H1 (cell line): ENCODE results near the gene AVL9. TPM values are rescaled to one million over a fixed set of nuclear protein-coding genes. Genes with fewer than 3 reads are reported as not detected.

Source experiments
- CTCF ChIA-PET: fragments of 300-600 bp; sonication (Branson Sonifier 250); formaldehyde crosslinking; loops from one replicate; lab custom pipeline; 2021; ENCODE audit not compliant: partially characterized antibody; lab: Charles Lee
- POLR2A ChIA-PET: fragments of 300-600 bp; sonication (Branson Sonifier 250); formaldehyde crosslinking; loops from one replicate; lab custom pipeline; 2021; ENCODE audit warnings: inconsistent platforms; ENCODE audit not compliant: partially characterized antibody; lab: Charles Lee
- DNase-seq, 2 experiments: peaks; one replicate each; pipeline versions ENCODE4 v3.0.0 to v3.0.0-alpha.2; 2010 to 2022; ENCODE audit warnings: low spot score in 2 of 2, low read depth in 1 of 2, mixed read lengths in 1 of 2
- FAIRE-seq: peaks from 2 replicates; lab custom pipeline; 2011; peaks lifted over from hg19 to GRCh38; lab: Jason Lieb, UNC
- H2AFZ ChIP-seq: 2 replicates; pipeline ENCODE4 v1.8.1; 2012; ENCODE audit warnings: low read length, inconsistent platforms
- H2AK5ac ChIP-seq: 2 replicates; pipeline ENCODE4 v1.6.1; 2013; ENCODE audit warnings: low read depth, low read length
- H2BK120ac ChIP-seq: replicated peaks from 2 replicates; pipeline ENCODE3; 2013; ENCODE audit warnings: low read depth, low read length, inconsistent platforms
- H2BK12ac ChIP-seq: 2 replicates; pipeline ENCODE4 v1.6.1; 2013; ENCODE audit warnings: low read depth, low read length
- H2BK15ac ChIP-seq: 2 replicates; pipeline ENCODE4 v1.6.1; 2013; ENCODE audit warnings: low read length
- H2BK20ac ChIP-seq: 2 replicates; pipeline ENCODE4 v1.6.1; 2013; ENCODE audit warnings: low read length
- H2BK5ac ChIP-seq: 2 replicates; pipeline ENCODE4 v1.6.1; 2013; ENCODE audit warnings: low read depth, low read length
- H3K14ac ChIP-seq: 2 replicates; pipeline ENCODE4 v1.6.1; 2013; ENCODE audit warnings: inconsistent platforms; ENCODE audit not compliant: insufficient read length
- H3K18ac ChIP-seq: 2 replicates; pipeline ENCODE4 v1.6.1; 2013; ENCODE audit warnings: low read length; ENCODE audit errors: extremely low read depth
- H3K23ac ChIP-seq: 2 replicates; pipeline ENCODE4 v1.6.1; 2013; ENCODE audit warnings: inconsistent platforms; ENCODE audit not compliant: insufficient read length
- H3K23me2 ChIP-seq: 2 replicates; pipeline ENCODE4 v1.6.1; 2013; ENCODE audit warnings: low read depth, low read length
- H3K27ac ChIP-seq: 2 replicates; pipeline ENCODE4 v1.6.1; 2011; ENCODE audit warnings: low read depth, low read length, inconsistent platforms
- H3K27me3 ChIP-seq, 4 experiments: replicated peaks in 1 of 4; 1 replicate in 1 of 4; 2 replicates in 3 of 4; pipeline versions ENCODE4 v1.6.1 to v1.8.1; 2011 to 2013; ENCODE audit warnings: low read length in 3 of 4, mild to moderate bottlenecking in 3 of 4, inconsistent platforms in 2 of 4, mixed read lengths in 2 of 4, moderate library complexity in 1 of 4; ENCODE audit not compliant: control insufficient read depth in 3 of 4, insufficient read depth in 3 of 4; ENCODE audit errors: extremely low read depth in 1 of 4
- H3K36me3 ChIP-seq, 4 experiments: 2 replicates each; pipeline versions ENCODE4 v1.6.1 to v1.8.1; 2011 to 2013; ENCODE audit warnings: mild to moderate bottlenecking in 4 of 4, low read length in 3 of 4, moderate library complexity in 2 of 4, control low read depth in 1 of 4, inconsistent platforms in 1 of 4; ENCODE audit not compliant: insufficient read depth in 4 of 4, control insufficient read depth in 2 of 4
- H3K4ac ChIP-seq: replicated peaks from 2 replicates; pipeline ENCODE3; 2013; ENCODE audit warnings: low read length, low read depth, mixed read lengths, inconsistent platforms; ENCODE audit not compliant: insufficient read length
- H3K4me1 ChIP-seq, 4 experiments: replicated peaks in 1 of 4; 1 replicate in 1 of 4; 2 replicates in 3 of 4; pipeline versions ENCODE4 v1.6.1 to v1.8.1; 2011 to 2013; ENCODE audit warnings: low read length in 3 of 4, inconsistent platforms in 2 of 4, mixed read lengths in 1 of 4; ENCODE audit not compliant: insufficient read depth in 4 of 4, control insufficient read depth in 3 of 4
- H3K4me2 ChIP-seq, 2 experiments: 2 replicates each; pipeline versions ENCODE4 v1.6.1 to v1.8.1; 2011 to 2013; ENCODE audit warnings: low read depth in 2 of 2, low read length in 2 of 2, control low read depth in 1 of 2, inconsistent platforms in 1 of 2, mild to moderate bottlenecking in 1 of 2; ENCODE audit not compliant: insufficient read depth in 1 of 2
- H3K4me3 ChIP-seq, 4 experiments: fragments of 200-600, 300-600 bp in 1 of 4; sonication (generic), shearing (Covaris generic), sonication (Bioruptor Twin) in 1 of 4; 2 replicates each; pipeline versions ENCODE4 v1.5.1 to v1.8.1; 2011 to 2016; ENCODE audit warnings: low read length in 4 of 4, low read depth in 3 of 4, control low read depth in 2 of 4, inconsistent platforms in 2 of 4, mild to moderate bottlenecking in 2 of 4, mixed read lengths in 1 of 4, moderate library complexity in 1 of 4; ENCODE audit not compliant: insufficient read depth in 2 of 4; ENCODE audit errors: extremely low read depth in 1 of 4
- H3K56ac ChIP-seq: replicated peaks from 2 replicates; pipeline ENCODE3; 2013; ENCODE audit warnings: low read depth, mild to moderate bottlenecking, mixed read lengths, low read length, inconsistent platforms; ENCODE audit not compliant: insufficient read length
- H3K79me1 ChIP-seq: 2 replicates; pipeline ENCODE4 v1.6.1; 2013; ENCODE audit warnings: low read depth, low read length, control low read depth
- H3K79me2 ChIP-seq, 2 experiments: 2 replicates each; pipeline versions ENCODE4 v1.6.1 to v1.8.1; 2012 to 2013; ENCODE audit warnings: low read length in 2 of 2, mild to moderate bottlenecking in 2 of 2, inconsistent platforms in 1 of 2; ENCODE audit not compliant: insufficient read depth in 2 of 2, control insufficient read depth in 1 of 2
- H3K9ac ChIP-seq, 4 experiments: replicated peaks in 1 of 4; 1 replicate in 1 of 4; 2 replicates in 3 of 4; pipeline versions ENCODE4 v1.6.1 to v1.8.1; 2011 to 2013; ENCODE audit warnings: low read depth in 3 of 4, low read length in 3 of 4, control low read depth in 2 of 4, mild to moderate bottlenecking in 2 of 4, moderate library complexity in 2 of 4, inconsistent platforms in 1 of 4; ENCODE audit errors: extremely low read depth in 1 of 4
- H3K9me3 ChIP-seq, 2 experiments: 2 replicates each; pipeline versions ENCODE4 v1.6.1 to v1.8.1; 2012 to 2013; ENCODE audit warnings: mild to moderate bottlenecking in 2 of 2, moderate library complexity in 2 of 2, control low read depth in 1 of 2, inconsistent platforms in 1 of 2, low read depth in 1 of 2, low read length in 1 of 2, mixed read lengths in 1 of 2; ENCODE audit not compliant: insufficient read depth in 2 of 2
- H4K20me1 ChIP-seq, 2 experiments: replicated peaks in 1 of 2; 2 replicates each; pipeline versions ENCODE3 to v1.8.1; 2011 to 2013; ENCODE audit warnings: inconsistent platforms in 2 of 2, low read length in 2 of 2, mild to moderate bottlenecking in 1 of 2; ENCODE audit not compliant: insufficient read depth in 2 of 2, control insufficient read depth in 1 of 2
- H4K5ac ChIP-seq: 2 replicates; pipeline ENCODE4 v1.6.1; 2013; ENCODE audit warnings: low read length, low read depth, mixed read lengths, inconsistent platforms; ENCODE audit not compliant: insufficient read length
- H4K8ac ChIP-seq: 2 replicates; pipeline ENCODE4 v1.8.0; 2013; ENCODE audit warnings: mild to moderate bottlenecking, moderate library complexity, low read length, inconsistent platforms; ENCODE audit not compliant: insufficient read depth; ENCODE audit errors: extremely low read depth
- H4K91ac ChIP-seq: replicated peaks from 2 replicates; pipeline ENCODE3; 2013; ENCODE audit warnings: low read length, mixed read lengths, inconsistent platforms; ENCODE audit not compliant: insufficient read length
- BRCA1 ChIP-seq: IDR thresholded peaks from 2 replicates; pipeline ENCODE4 v1.6.1; 2012; ENCODE audit warnings: low read depth, low read length, improper control_type of control experiment
- CTBP2 ChIP-seq: IDR thresholded peaks from 2 replicates; pipeline ENCODE4 v1.7.0; 2011; ENCODE audit warnings: borderline replicate concordance, mild to moderate bottlenecking, moderate library complexity, mixed read lengths, low read length; ENCODE audit not compliant: insufficient read depth, insufficient read length
- EZH2 ChIP-seq: fragments of 200-600 bp; sonication (generic); IDR thresholded peaks from 2 replicates; pipeline ENCODE4 v1.7.1; 2012; ENCODE audit warnings: low read depth, mild to moderate bottlenecking, moderate library complexity, low read length, inconsistent platforms; ENCODE audit not compliant: severe bottlenecking
- GABPA ChIP-seq: IDR thresholded peaks from 2 replicates; pipeline ENCODE4 v1.6.1; 2011; ENCODE audit warnings: mild to moderate bottlenecking, low read length, moderate library complexity, borderline replicate concordance; ENCODE audit not compliant: insufficient read depth
- KDM4A ChIP-seq: IDR thresholded peaks from one replicate; pipeline ENCODE4 v1.7.1; 2012; ENCODE audit warnings: low read depth, mild to moderate bottlenecking, moderate library complexity, low read length, inconsistent platforms; ENCODE audit not compliant: severe bottlenecking
- PHF8 ChIP-seq: fragments of 200-600 bp; sonication (generic); conservative IDR thresholded peaks from 2 replicates; pipeline ENCODE4 v1.7.1; 2012; ENCODE audit warnings: low read depth, mild to moderate bottlenecking, inconsistent platforms, low read length, moderate library complexity
- POLR2A ChIP-seq, 2 experiments: IDR thresholded peaks; 1 replicate in 1 of 2; 2 replicates in 1 of 2; pipeline ENCODE4 v1.6.1; 2011; ENCODE audit warnings: low read depth in 2 of 2, low read length in 2 of 2, mild to moderate bottlenecking in 2 of 2; ENCODE audit errors: control extremely low read depth in 1 of 2
- SP1 ChIP-seq: IDR thresholded peaks from 2 replicates; pipeline ENCODE4 v1.6.1; 2011; ENCODE audit warnings: low read depth, low read length
- WGBS, 2 experiments: shearing (Covaris generic) in 1 of 2; methylation state at CpG; one replicate each; pipeline versions ENCODE4 v1.1.6 to v1.1.7; 2013 to 2015; ENCODE audit warnings: low lambda C conversion rate in 2 of 2, mixed read lengths in 2 of 2, inconsistent platforms in 1 of 2, low coverage in 1 of 2, missing lambda C conversion rate in 1 of 2; ENCODE audit not compliant: insufficient replicate concordance in 2 of 2, insufficient coverage in 1 of 2, insufficient read length in 1 of 2; ENCODE audit errors: extremely low coverage in 1 of 2, missing lambda C conversion rate in 1 of 2; 5-methylcytosine and 5-hydroxymethylcytosine counted together
- polyA plus RNA-seq, 7 experiments: library from polyadenylated mRNA; depleted of rRNA in 3 of 7; stranded (reverse) in 5 of 7; unstranded in 2 of 7; fragments of >200 nt in 5 of 7; fragments of 200-250 nt in 2 of 7; gene quantifications; 1 replicate in 5 of 7; 2 replicates in 1 of 7; 4 replicates in 1 of 7; pipeline versions ENCODE4 v1.2.1 to v1.2.3, GENCODE V29; 2011 to 2013; ENCODE audit warnings: missing spikeins in 2 of 7, mixed read lengths in 2 of 7
- total RNA-seq: library from RNA; stranded (reverse); fragmentation: NEBNext Ultra II Directional; extraction: Animal tissue kit (Norgen Biotek cat#: 25700); gene quantifications from 2 replicates; pipeline ENCODE4 v1.2.1, GENCODE V29; 2021

Gene AVL9
- total and polyA plus RNA-seq, 2 of the 8 experiments (the other 6 are each of a cell fraction or from before 2014, with no cell fraction given): 15.5 to 42.1 TPM

DNA sequence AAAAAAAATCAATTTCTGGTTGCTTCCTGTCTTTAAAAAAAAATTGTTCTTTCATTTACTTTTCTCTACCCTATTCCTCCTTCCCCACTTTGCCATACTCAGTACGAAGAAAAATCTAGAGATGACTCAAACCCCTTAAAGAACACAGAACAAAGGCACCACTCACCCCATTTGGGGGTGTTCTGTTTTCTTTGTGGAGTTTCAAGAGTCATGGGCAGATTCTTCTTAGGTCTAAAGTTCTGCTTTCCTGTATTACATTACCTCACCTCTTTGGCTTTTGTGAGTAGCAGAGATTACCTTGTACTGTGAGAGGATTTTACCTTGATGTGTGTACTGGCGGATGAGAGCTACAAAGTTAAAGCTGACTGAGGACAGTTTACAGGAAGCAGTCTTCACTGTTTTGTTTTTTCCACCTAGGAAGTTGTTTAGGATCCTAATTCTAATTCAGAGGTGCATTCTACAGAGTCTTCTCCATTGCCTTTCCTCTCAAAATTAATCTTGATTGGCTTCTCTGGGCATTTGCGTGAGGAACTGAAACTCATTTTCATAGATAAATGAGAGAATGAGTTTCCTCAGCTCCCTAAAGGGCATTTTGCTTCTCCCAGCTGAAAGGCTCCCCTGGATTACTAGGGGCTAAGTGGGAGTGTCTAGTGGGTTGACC lies 20.7 kb downstream of the AVL9 start:
- 93% methylated on average over 3 of the region's 3 CpGs; no CpG with 5 or more reads in 1 of the 2 experiments for WGBS, 2 experiments
- Histone ChIP-seq H3K27ac (no peak overlapping the region), H3K4me1 (peaks cover 2 to 10% (median 6%) of the 10 kb centered on the region in 4 experiments; a peak in 4 of 7 replicates), H2BK20ac (no peak overlapping the region), H3K56ac (no peak overlapping the region), H3K4me3 (no peak overlapping the region), H3K18ac (no peak overlapping the region), H3K79me1 (no peaks in the 10 kb centered on the region; the same call in 1 of the 2 replicates), H4K5ac (no peak overlapping the region), H3K9ac (no peak overlapping the region), H3K27me3 (no peaks in the 10 kb centered on the region), H3K4ac (no peak overlapping the region), H4K20me1 (no peaks in the 10 kb centered on the region), H3K36me3 (peaks cover 0 to 42% (median 19%) of the 10 kb centered on the region in 4 experiments; a peak in 6 of 8 replicates), H4K8ac (no peak overlapping the region), H2AK5ac (no peak overlapping the region), H3K23ac (no peak overlapping the region), H3K14ac (no peak overlapping the region), H2AFZ (no peak overlapping the region), H2BK15ac (no peak overlapping the region), H3K4me2 (no peak overlapping the region), H2BK120ac (no peak overlapping the region), H4K91ac (no peak overlapping the region), H3K79me2 (peaks cover 2 to 68% of the 10 kb centered on the region in 2 experiments), H2BK12ac (no peak overlapping the region), H3K9me3 (peaks cover 39 to 47% of the 10 kb centered on the region in 2 experiments), H2BK5ac (no peak overlapping the region), H3K23me2 (no peaks in the 10 kb centered on the region)
- CTCF ChIA-PET: no interaction called here
- FAIRE-seq: no peak
- no peak for DNase-seq
- POLR2A ChIA-PET: interaction anchor here (1.3 to 2.3 kb wide), 2 partner anchors 15 to 20 kb away, joined by 4 to 13 read pairs; partner anchors contain the start of gene AVL9
- no peak for TF ChIP-seq BRCA1
- TF ChIP-seq KDM4A: no peak
- TF ChIP-seq EZH2: no peak
- no peak for TF ChIP-seq PHF8
- no peak for TF ChIP-seq SP1
- no peak for TF ChIP-seq POLR2A (IDR thresholded peaks at IDR 0.05; ENCODE audit: control extremely low read depth in 1 of 2, low read depth in 2 of 2, low read length in 2 of 2)
- TF ChIP-seq GABPA: no peak
- no peak for TF ChIP-seq CTBP2
